ENCODE results near the gene ABCD4. TPM values are rescaled to one million over a fixed set of nuclear protein-coding genes. Genes with fewer than 3 reads are reported as not detected.
"Not testable (repeated sequence)": the region's sequence is repeated elsewhere in the genome, so short reads cannot be mapped to it uniquely, and the experiment has no call there.

Gene ABCD4
- total RNA-seq, 1 donor from 2014 or later, result 65.3 TPM

GRCh38 chr14:74347795-74348100 lies 45.0 kb upstream of the ABCD4 start:
- TF ChIP-seq CTCF (conservative IDR thresholded peaks at IDR 0.05; ENCODE audit: low read depth, low read length), result no peak
- no peak overlapping the region for H3K4me3 ChIP-seq (ENCODE audit: low read depth, low read length)
- DNase-seq (ENCODE audit: low read depth), result no peak

DNA sequence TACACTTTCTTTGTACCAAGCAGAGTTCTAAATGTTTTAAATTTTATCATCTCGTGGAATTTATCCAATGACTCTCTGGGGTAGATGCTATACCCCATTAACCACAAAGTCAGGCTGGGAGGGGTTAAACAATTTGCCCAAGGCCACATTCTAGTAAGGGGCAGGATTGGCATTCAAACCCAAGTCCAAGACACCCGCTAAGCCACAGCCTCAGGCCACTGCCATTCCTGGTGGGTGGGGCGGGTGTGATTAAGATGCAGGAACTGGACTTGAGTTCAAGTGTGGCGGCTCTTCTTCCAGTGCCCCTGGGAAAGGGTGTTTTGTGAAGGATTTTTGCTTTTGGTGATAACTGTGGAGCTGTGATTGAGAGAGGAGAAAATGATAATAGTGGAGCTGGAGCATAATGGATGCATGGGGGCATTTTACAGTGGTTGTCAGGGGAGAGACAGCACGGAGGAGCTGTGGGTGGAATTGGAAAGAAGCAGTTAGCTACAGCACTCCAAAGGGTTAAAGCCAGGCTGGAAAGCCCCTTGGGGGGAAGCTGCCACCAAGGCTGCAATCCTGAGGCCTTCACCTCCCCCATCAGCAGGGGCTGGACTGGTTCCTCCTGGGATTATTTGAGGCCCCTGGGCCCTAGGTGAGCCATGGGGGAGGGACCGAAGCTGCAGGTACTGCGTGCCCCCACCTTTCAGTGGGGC lies 44.5 kb upstream of the ABCD4 start:
- no peak overlapping the region for H3K4me3 ChIP-seq (ENCODE audit: low read depth, low read length)
- no peak for DNase-seq (ENCODE audit: low read depth)
- no peak for TF ChIP-seq CTCF (conservative IDR thresholded peaks at IDR 0.05; ENCODE audit: low read depth, low read length)

DNA sequence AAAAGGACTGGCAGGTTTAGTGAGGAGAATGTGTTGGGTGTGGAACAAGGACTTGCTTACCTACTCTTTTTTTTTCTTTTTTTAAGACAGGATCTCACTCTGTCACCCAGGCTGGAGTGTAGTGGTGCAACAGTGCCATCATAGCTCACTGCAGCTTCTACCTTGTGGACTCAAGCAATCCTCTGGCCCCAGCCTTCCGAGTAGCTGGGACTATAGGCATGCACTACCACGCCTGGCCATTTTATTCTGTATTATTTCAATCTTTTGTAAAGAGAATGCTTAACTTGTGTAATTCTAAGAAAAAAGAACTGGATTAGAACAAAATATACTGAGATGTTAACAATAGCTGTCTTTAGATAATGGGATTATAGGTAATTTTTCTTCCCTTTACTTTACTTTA lies 43.6 kb upstream of the ABCD4 start:
- no peak for TF ChIP-seq CTCF (conservative IDR thresholded peaks at IDR 0.05; ENCODE audit: low read depth, low read length)
- H3K4me3 ChIP-seq (ENCODE audit: low read depth, low read length), result no peak overlapping the region
- no peak for DNase-seq (ENCODE audit: low read depth)

DNA sequence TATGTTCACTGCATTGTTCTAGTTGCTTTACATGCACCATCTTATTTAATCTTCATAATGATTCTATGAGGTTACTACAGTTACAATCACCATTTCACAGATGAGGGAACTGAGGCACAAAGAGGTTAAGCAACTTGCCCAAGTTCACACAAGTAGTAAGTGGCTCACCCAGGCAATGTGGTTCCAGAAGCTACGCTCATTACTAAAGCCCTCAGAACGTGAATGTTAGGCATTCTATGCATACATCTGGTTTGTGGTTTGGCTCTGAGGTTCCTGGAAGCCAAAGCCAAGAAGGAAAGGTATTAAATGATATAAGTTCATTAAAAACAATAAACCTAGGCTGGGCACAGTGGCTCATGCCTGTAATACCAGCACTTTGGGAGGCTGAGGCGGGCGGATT lies 31.2 kb upstream of the ABCD4 start:
- DNase-seq (ENCODE audit: low read depth), result no peak
- TF ChIP-seq CTCF (conservative IDR thresholded peaks at IDR 0.05; ENCODE audit: low read depth, low read length), result no peak
- no peak overlapping the region for H3K4me3 ChIP-seq (ENCODE audit: low read depth, low read length)

DNA sequence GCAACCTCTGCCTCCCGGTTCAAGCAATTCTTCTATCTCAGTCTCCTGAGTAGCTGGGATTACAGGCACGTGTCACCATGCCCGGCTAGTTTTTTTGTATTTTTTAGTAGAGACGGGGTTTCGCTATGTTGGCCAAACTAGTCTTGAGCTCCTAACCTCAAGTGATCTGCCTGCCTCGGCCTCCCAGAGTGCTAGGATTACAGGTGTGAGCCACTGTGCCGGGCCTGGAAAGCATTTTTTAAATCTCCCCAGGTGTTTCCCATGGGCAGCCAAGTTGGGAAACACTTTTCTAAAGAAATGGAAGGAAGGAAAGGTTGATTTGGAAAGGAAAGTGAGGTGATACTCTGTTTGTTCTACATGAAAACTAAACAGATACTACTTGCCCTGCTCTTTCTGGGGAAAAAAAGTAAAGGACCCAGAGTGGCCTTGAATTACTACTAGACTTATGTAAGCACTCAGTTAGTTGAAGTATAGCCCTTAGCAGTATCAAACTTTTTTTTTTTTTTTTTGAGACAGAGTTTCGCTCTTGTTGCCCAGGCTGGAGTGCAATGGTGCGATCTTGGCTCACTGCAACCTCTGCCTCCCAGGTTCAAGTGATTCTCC lies 27.3 kb upstream of the ABCD4 start:
- not testable (repeated sequence) for DNase-seq (ENCODE audit: low read depth)

DNA sequence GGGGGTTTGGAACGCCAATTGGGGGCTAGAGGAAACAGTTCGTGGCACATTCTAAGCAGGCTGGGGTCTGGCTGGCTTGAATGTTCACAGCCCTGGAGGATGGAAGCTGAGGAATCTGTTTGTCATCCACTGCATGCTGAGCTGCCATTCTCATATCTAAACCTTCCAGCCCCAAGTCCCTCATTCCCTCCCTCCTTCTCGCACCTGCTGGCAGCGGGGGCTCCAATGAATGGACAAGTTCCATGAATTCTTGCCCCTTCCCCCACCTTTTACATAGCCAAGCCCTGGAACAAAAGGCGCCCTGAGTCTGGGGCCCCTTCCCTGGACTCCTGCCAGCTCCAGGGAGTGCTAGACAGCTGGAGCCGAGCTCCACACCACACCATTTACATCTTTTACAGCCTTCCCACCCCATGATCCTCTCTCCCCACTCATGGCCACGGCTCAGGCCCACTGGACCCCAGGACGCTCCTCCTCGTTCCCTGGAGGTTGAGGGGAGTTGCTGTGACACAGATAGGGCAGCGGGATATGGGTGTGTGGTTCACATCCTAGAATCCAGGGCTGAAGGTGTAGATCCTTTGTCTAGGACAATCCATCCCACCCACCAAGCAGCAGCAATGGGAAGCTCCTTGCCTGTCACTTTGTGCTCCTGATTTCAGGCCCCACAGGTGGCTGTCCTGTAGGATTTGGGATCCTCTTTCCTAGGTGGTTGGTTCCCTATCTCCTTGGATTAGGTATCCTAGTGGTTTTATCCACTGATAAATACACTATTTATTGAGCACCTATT lies 23.8 kb upstream of the ABCD4 start:
- H3K4me3 ChIP-seq (ENCODE audit: low read depth, low read length), result no peak overlapping the region
- no peak for TF ChIP-seq CTCF (conservative IDR thresholded peaks at IDR 0.05; ENCODE audit: low read depth, low read length)
- DNase-seq (ENCODE audit: low read depth), result no peak

More for the DNA sequence above, 27.3 kb upstream of the ABCD4 start:
- not testable (repeated sequence) for H3K4me3 ChIP-seq (ENCODE audit: low read depth, low read length)

GRCh38 chr14:74325446-74325845 lies 22.7 kb upstream of the ABCD4 start:
- DNase-seq (ENCODE audit: low read depth), result no peak
- no peak overlapping the region for H3K4me3 ChIP-seq (ENCODE audit: low read depth, low read length)
- TF ChIP-seq CTCF (conservative IDR thresholded peaks at IDR 0.05; ENCODE audit: low read depth, low read length), result no peak

All from epithelial cell of proximal tubule (primary cell).